Myocyte (in vitro differentiated cells): ENCODE results near the gene SHROOM3. TPM values are rescaled to one million over a fixed set of nuclear protein-coding genes. Genes with fewer than 3 reads are reported as not detected.

Experiments used
- DNase-seq: peaks from one replicate; pipeline ENCODE4 v3.0.0-alpha.2; 2012; ENCODE audit warnings: low read depth
- total RNA-seq: library from RNA; depleted of rRNA; stranded (reverse); fragments of >200 nt; gene quantifications from 2 replicates; pipeline ENCODE4 v1.2.3, GENCODE V29; 2014

SHROOM3 gene
- total RNA-seq, 1 donor from 2014 or later, result 3.5 TPM

DNA sequence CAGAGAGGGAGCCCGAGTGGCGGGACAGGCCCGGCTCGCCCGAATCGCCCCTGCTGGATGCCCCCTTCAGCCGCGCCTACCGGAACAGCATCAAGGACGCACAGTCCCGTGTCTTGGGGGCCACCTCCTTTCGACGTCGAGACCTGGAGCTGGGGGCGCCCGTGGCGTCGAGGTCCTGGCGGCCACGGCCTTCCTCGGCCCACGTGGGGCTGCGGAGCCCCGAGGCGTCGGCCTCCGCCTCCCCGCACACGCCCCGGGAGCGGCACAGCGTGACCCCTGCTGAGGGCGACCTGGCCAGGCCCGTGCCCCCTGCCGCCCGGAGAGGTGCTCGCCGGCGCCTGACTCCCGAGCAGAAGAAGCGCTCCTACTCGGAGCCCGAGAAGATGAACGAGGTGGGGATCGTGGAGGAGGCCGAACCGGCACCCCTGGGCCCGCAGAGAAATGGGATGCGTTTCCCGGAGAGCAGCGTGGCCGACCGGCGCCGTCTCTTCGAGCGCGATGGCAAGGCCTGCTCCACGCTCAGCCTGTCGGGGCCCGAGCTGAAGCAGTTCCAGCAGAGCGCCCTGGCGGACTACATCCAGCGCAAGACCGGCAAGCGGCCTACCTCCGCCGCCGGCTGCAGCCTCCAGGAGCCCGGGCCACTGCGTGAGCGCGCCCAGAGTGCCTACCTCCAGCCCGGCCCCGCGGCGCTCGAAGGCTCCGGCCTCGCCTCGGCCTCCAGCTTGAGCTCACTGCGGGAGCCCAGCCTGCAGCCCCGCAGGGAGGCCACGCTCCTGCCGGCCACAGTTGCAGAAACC is 306.0 kb downstream of the SHROOM3 start:
- no peak for DNase-seq

- no peak for DNase-seq
Observed at GRCh38 chr4:76741663-76742020, 306.6 kb downstream of the SHROOM3 start.

DNA sequence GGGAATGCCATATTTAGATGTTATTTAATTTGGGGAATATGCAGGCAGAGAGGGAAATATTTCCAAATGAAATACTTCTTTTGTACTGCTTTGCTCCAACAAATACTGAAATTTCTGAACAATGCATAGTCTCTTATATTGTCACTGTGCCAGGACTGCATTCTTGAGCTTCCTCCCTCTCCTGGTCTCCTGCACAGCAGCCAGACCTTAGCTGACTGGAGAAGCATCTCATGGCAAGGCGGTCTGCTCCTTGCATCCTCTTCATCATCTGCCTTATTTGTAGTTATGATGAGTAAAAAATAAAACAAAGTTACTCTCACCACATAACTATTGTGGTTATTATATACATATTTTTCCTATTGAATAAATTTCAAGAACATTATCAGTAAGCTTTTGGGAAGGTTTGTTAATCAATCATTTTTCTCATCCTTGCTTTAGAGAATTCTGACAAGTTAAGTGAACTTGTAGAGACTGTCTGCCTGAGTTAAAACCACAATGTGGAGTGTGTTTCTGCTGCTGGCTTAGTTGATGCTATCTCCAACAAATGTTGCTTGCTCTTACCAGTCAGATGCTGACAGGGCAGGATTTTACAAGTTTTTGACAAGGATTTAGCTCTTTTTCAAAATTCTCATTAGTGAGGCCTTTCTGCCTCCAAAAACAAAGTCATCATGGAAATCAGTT is 309.4 kb downstream of the SHROOM3 start:
- no peak for DNase-seq

GRCh38 chr4:76745240-76745639 is 310.2 kb downstream of the SHROOM3 start:
- DNase-seq, result no peak

GRCh38 chr4:76747563-76747962 is 312.5 kb downstream of the SHROOM3 start:
- no peak for DNase-seq

DNA sequence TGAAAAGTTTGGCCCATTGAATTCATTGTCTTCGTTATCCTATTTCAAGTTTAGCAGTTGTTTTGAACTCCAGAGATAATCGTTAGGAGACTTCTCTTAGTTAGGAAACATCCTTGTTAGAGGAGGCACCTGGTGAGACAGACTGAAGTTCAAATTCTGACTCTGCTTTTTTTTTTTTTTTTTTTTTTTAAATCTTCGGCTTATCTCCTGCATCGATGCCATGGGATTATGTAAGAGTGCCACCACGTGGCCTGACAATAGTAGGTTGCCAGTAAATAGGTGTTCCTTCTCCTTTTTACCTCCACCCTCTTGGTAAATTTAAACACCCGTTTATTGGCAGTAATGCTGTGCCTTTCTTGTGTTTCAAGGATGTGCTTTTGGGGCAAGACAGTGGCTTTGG is 313.6 kb downstream of the SHROOM3 start:
- peak; percentile 69 for DNase-seq

DNA sequence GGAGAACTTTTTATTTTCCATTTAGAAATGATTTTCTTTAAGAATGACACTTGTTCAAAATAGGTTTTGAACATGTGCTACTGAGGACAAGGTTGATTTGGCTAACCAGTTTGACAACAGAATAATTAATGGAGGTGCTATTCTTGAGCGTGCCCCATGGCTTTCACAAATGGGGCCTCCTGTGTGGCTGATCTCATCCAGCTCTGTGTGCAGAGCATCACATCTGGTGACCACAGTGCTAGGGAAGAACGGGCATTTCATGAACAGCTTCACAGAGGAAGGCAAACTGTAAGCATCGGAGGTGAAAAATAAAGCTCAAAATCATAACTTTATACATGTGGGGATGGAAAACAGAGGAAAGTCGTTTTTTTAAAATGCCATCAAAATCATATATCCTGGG is 314.3 kb downstream of the SHROOM3 start:
- DNase-seq, result no peak

DNA sequence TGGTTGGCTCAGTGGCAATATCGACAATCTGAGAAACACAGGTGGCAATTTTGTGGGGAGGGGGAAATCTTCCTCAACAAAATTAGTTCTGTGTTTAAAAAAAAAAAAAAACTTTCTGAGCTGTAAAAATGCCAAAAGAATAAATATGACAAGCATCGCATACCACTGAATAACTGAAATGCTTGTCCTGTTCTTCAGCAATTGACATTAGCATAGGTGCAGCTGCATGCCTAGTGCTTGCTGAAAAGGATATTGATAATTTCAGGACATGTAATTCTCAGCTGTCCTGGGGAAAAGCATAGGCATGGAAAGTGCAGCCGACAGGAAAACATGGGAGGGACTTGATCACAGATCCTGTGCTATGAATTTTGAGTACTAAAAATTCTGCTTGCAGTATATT is 315.7 kb downstream of the SHROOM3 start:
- DNase-seq, result no peak

- no peak for DNase-seq
Observed at GRCh38 chr4:76751612-76752343, 316.7 kb downstream of the SHROOM3 start.

- DNase-seq, result peak; percentile 96
Observed at GRCh38 chr4:76752861-76753501, 318.0 kb downstream of the SHROOM3 start.

- peak; percentile 81 for DNase-seq
Observed at GRCh38 chr4:76753814-76754213, 318.8 kb downstream of the SHROOM3 start.

GRCh38 chr4:76754439-76754838 is 319.4 kb downstream of the SHROOM3 start:
- DNase-seq, result no peak

- no peak for DNase-seq
Observed at GRCh38 chr4:76755756-76756155, 320.7 kb downstream of the SHROOM3 start.

GRCh38 chr4:76756416-76756815 is 321.4 kb downstream of the SHROOM3 start:
- DNase-seq, result no peak

- no peak for DNase-seq
Observed at GRCh38 chr4:76757418-76757939, 322.4 kb downstream of the SHROOM3 start.

- peak; percentile 92 for DNase-seq
Observed at GRCh38 chr4:76758290-76758882, 323.4 kb downstream of the SHROOM3 start.

- no peak for DNase-seq
Observed at GRCh38 chr4:76758996-76759395, 324.0 kb downstream of the SHROOM3 start.

DNA sequence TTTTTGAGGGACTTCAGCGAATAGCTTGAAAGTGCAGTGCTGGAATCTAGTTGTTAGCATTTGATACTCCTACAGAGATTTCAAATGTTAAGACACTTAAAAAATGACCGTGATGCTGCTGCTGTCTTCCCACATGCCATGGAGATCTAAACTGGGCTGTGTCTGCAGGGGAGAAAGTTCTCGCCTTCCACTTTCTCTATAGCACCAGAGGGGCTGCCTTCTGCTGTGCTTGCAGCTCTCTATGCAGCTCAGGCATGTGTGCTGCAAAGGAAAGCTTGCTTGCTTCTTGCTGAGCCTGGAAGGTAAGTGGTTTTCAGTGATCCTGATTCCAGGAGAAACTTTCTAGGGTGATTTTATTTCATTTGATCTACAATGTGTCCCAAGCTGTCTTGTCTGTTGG is 325.2 kb downstream of the SHROOM3 start:
- no peak for DNase-seq

GRCh38 chr4:76762137-76763130 is 327.4 kb downstream of the SHROOM3 start:
- no peak for DNase-seq

GRCh38 chr4:76764251-76764650 is 329.2 kb downstream of the SHROOM3 start:
- peak; percentile 83 for DNase-seq
